H7 (cell line): ENCODE data around the gene RSPH9. TPM values are rescaled to one million over a fixed set of nuclear protein-coding genes. Genes with fewer than 3 reads are reported as not detected.
"Not testable (repeated sequence)": the region's sequence is repeated elsewhere in the genome, so short reads cannot be mapped to it uniquely, and the experiment has no call there.

Experiments
- DNase-seq: peaks from one replicate; pipeline ENCODE4 v3.0.0; 2012
- H3K27me3 ChIP-seq: 2 replicates; pipeline ENCODE4 v1.6.0; 2011; ENCODE audit warnings: mild to moderate bottlenecking, low read length; ENCODE audit not compliant: control insufficient read depth, insufficient read depth
- H3K36me3 ChIP-seq: replicated peaks from 2 replicates; pipeline ENCODE4 v1.5.1; 2011; ENCODE audit warnings: low read length; ENCODE audit not compliant: control insufficient read depth, insufficient read depth
- H3K4me3 ChIP-seq: 2 replicates; pipeline ENCODE4 v1.5.1; 2011; ENCODE audit warnings: low read depth, mild to moderate bottlenecking, control low read depth, low read length, moderate library complexity; ENCODE audit not compliant: insufficient read depth
- total RNA-seq: library from RNA; depleted of rRNA; stranded (reverse); fragments of >200 nt; shearing (Covaris generic); gene quantifications from 2 replicates; pipeline ENCODE4 v1.2.3, GENCODE V29; 2014

RSPH9 gene
- total RNA-seq, 1 experiment from 2014 or later, result 0.07 TPM

GRCh38 chr6:43639984-43640800, 4.6 kb upstream of the RSPH9 start:
- no peak overlapping the region for H3K4me3 ChIP-seq

GRCh38 chr6:43645613-43645964, 753 bp downstream of the RSPH9 start:
- no peaks in the 10 kb centered on the region; the same call in 1 of the 2 replicates for H3K36me3 ChIP-seq
- no peaks in the 10 kb centered on the region for H3K27me3 ChIP-seq
- H3K4me3 ChIP-seq, result peak overlapping the region; percentile 69
- no peak for DNase-seq

More at GRCh38 chr6:43639984-43640800, 4.6 kb upstream of the RSPH9 start:
- Histone ChIP-seq H3K27me3 (no peaks in the 10 kb centered on the region), H3K36me3 (peaks cover 13% of the 10 kb centered on the region)
- no peak for DNase-seq

GRCh38 chr6:43647613-43648012, 2.8 kb downstream of the RSPH9 start:
- Histone ChIP-seq H3K36me3 (no peaks in the 10 kb centered on the region), H3K4me3 (no peak overlapping the region), H3K27me3 (no peaks in the 10 kb centered on the region)
- no peak for DNase-seq

- no peak for DNase-seq
- Histone ChIP-seq H3K36me3 (no peaks in the 10 kb centered on the region), H3K4me3 (no peak overlapping the region), H3K27me3 (no peaks in the 10 kb centered on the region)
These were observed 3.4 kb downstream of the RSPH9 start for GRCh38 chr6:43648248-43648647.

GRCh38 chr6:43652822-43653221, 8.0 kb downstream of the RSPH9 start:
- DNase-seq, H3K4me3 ChIP-seq: not testable (repeated sequence)

GRCh38 chr6:43657221-43657802, 12.5 kb downstream of the RSPH9 start:
- H3K27me3 ChIP-seq, result no peaks in the 10 kb centered on the region
- H3K4me3 ChIP-seq, result no peak overlapping the region
- DNase-seq, result peak; percentile 66
- no peaks in the 10 kb centered on the region for H3K36me3 ChIP-seq

More at GRCh38 chr6:43652822-43653221, 8.0 kb downstream of the RSPH9 start:
- H3K27me3 ChIP-seq, H3K36me3 ChIP-seq: not testable (repeated sequence)

GRCh38 chr6:43658161-43658560, 13.3 kb downstream of the RSPH9 start:
- DNase-seq, result no peak
- Histone ChIP-seq H3K36me3 (no peaks in the 10 kb centered on the region), H3K4me3 (no peak overlapping the region), H3K27me3 (no peaks in the 10 kb centered on the region)

GRCh38 chr6:43662948-43663347, 18.1 kb downstream of the RSPH9 start:
- not testable (repeated sequence) for H3K4me3 ChIP-seq, H3K27me3 ChIP-seq, DNase-seq, H3K36me3 ChIP-seq

- H3K4me3 ChIP-seq, result no peak overlapping the region
- no peak for DNase-seq
These were observed 20.5 kb downstream of the RSPH9 start for GRCh38 chr6:43665376-43665775.

GRCh38 chr6:43666196-43666920, 21.5 kb downstream of the RSPH9 start:
- Histone ChIP-seq H3K27me3 (no peaks in the 10 kb centered on the region), H3K36me3 (peaks cover 6% of the 10 kb centered on the region), H3K4me3 (no peak overlapping the region)
- no peak for DNase-seq

More at GRCh38 chr6:43665376-43665775, 20.5 kb downstream of the RSPH9 start:
- H3K36me3 ChIP-seq, result no peaks in the 10 kb centered on the region
- no peaks in the 10 kb centered on the region for H3K27me3 ChIP-seq

GRCh38 chr6:43667245-43668150, 22.7 kb downstream of the RSPH9 start:
- Histone ChIP-seq H3K27me3 (no peaks in the 10 kb centered on the region), H3K4me3 (no peak overlapping the region), H3K36me3 (peaks cover 14% of the 10 kb centered on the region)
- DNase-seq, result peak; percentile 92

- DNase-seq, result peak; percentile 90
- peaks cover 16% of the 10 kb centered on the region for H3K36me3 ChIP-seq
- H3K4me3 ChIP-seq, result no peak overlapping the region
- H3K27me3 ChIP-seq, result no peaks in the 10 kb centered on the region
These were observed 23.6 kb downstream of the RSPH9 start for GRCh38 chr6:43668151-43669028.
